Measurements from ENCODE around the gene PTPRCAP.

The PTPRCAP gene

GRCh38 chr11:67442504-67443404 is 5.3 kb upstream of the PTPRCAP start:
- Histone ChIP-seq H3F3A (ENCODE audit: insufficient read depth, low read length) (no peaks in the 10 kb centered on the region), H3K4me2 (ENCODE audit: low read depth, low read length) (no peak overlapping the region), H3K36me3 (replicated peaks; ENCODE audit: insufficient read depth, low read length) (no peaks in the 10 kb centered on the region), H3K9me2 (replicated peaks; ENCODE audit: insufficient read depth, low read length) (no peaks in the 10 kb centered on the region), H3K9me3 (replicated peaks; ENCODE audit: insufficient read depth, low read length) (no peaks in the 10 kb centered on the region), H3K4me1 (ENCODE audit: low read length) (peaks cover 4% of the 10 kb centered on the region; the same call in 1 of the 2 replicates), H3K9ac (ENCODE audit: low read length) (no peak overlapping the region), H4K20me1 (ENCODE audit: insufficient read depth, low read length) (no peaks in the 10 kb centered on the region), H3K27me3 (replicated peaks; ENCODE audit: insufficient read depth, low read length) (no peaks in the 10 kb centered on the region), H2AFZ (ENCODE audit: low read length) (no peak overlapping the region), H3K4me3 (ENCODE audit: low read length) (no peak overlapping the region), H3K27ac (ENCODE audit: low read length) (no peak overlapping the region), H3K79me2 (ENCODE audit: low read length) (no peaks in the 10 kb centered on the region)
- no peak for DNase-seq
- TF ChIP-seq EZH2phosphoT487 (IDR thresholded peaks at IDR 0.05; ENCODE audit: low read length): no peak
- no peak for TF ChIP-seq EZH2 (optimal IDR thresholded peaks at IDR 0.05; ENCODE audit: low read depth, low read length)
- TF ChIP-seq, protein P1, sequence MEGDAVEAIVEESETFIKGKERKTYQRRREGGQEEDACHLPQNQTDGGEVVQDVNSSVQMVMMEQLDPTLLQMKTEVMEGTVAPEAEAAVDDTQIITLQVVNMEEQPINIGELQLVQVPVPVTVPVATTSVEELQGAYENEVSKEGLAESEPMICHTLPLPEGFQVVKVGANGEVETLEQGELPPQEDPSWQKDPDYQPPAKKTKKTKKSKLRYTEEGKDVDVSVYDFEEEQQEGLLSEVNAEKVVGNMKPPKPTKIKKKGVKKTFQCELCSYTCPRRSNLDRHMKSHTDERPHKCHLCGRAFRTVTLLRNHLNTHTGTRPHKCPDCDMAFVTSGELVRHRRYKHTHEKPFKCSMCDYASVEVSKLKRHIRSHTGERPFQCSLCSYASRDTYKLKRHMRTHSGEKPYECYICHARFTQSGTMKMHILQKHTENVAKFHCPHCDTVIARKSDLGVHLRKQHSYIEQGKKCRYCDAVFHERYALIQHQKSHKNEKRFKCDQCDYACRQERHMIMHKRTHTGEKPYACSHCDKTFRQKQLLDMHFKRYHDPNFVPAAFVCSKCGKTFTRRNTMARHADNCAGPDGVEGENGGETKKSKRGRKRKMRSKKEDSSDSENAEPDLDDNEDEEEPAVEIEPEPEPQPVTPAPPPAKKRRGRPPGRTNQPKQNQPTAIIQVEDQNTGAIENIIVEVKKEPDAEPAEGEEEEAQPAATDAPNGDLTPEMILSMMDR (IDR thresholded peaks at IDR 0.05; ENCODE audit: low read length): no peak

DNA sequence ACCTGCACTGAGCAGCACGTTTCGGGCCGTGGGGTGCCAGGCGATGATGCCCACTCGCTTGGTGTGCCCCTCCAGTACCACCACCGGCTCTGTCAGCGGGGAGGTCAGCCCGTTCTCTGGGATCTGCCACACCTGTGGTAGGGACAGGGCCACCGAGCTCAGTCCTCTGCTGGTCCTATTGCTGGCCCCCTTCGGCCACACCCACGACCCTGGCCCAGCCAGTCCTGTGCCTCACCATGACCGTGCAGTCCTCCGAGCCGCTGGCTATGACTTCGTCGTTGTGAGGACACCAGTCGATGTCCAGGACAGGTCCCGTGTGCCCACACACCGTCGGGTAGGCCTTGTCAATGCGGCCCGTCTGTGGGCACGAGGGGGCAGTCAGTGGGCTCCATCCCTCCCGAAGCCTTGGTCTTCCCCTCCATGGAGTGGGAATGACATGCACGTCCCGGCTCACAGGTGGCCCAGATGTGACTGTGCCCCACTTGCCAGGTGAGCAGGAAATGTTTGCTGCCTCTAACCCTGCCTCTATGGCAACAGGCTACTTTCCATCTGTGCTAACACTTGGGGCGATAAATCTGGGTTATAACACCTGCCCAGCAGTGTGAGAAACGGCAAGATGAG is 4.4 kb upstream of the PTPRCAP start:
- no peaks in the 10 kb centered on the region for H3K27me3 ChIP-seq (replicated peaks; ENCODE audit: insufficient read depth, low read length)
- no peaks in the 10 kb centered on the region for H3K9me2 ChIP-seq (replicated peaks; ENCODE audit: insufficient read depth, low read length)
- no peak overlapping the region for H2AFZ ChIP-seq (ENCODE audit: low read length)
- no peak overlapping the region for H3K9ac ChIP-seq (ENCODE audit: low read length)
- H3K9me3 ChIP-seq (replicated peaks; ENCODE audit: insufficient read depth, low read length): no peaks in the 10 kb centered on the region
- no peak overlapping the region for H3K4me3 ChIP-seq (ENCODE audit: low read length)
- DNase-seq: no peak
- peaks cover 4% of the 10 kb centered on the region; the same call in 1 of the 2 replicates for H3K4me1 ChIP-seq (ENCODE audit: low read length)
- H4K20me1 ChIP-seq (ENCODE audit: insufficient read depth, low read length): no peaks in the 10 kb centered on the region
- H3K4me2 ChIP-seq (ENCODE audit: low read depth, low read length): no peak overlapping the region
- no peaks in the 10 kb centered on the region for H3F3A ChIP-seq (ENCODE audit: insufficient read depth, low read length)
- H3K36me3 ChIP-seq (replicated peaks; ENCODE audit: insufficient read depth, low read length): no peaks in the 10 kb centered on the region
- no peaks in the 10 kb centered on the region for H3K79me2 ChIP-seq (ENCODE audit: low read length)
- no peak overlapping the region for H3K27ac ChIP-seq (ENCODE audit: low read length)
- TF ChIP-seq, protein P1 (IDR thresholded peaks at IDR 0.05; ENCODE audit: low read length): no peak
- TF ChIP-seq EZH2phosphoT487 (IDR thresholded peaks at IDR 0.05; ENCODE audit: low read length) (no peak), EZH2 (optimal IDR thresholded peaks at IDR 0.05; ENCODE audit: low read depth, low read length) (no peak)

GRCh38 chr11:67441098-67441563 is 3.6 kb upstream of the PTPRCAP start:
- TF ChIP-seq, protein P1 (IDR thresholded peaks at IDR 0.05; ENCODE audit: low read length): no peak
- TF ChIP-seq EZH2 (optimal IDR thresholded peaks at IDR 0.05; ENCODE audit: low read depth, low read length) (no peak), EZH2phosphoT487 (IDR thresholded peaks at IDR 0.05; ENCODE audit: low read length) (no peak)
- H3K9me3 ChIP-seq (replicated peaks; ENCODE audit: insufficient read depth, low read length): no peaks in the 10 kb centered on the region
- H4K20me1 ChIP-seq (ENCODE audit: insufficient read depth, low read length): no peaks in the 10 kb centered on the region
- no peaks in the 10 kb centered on the region for H3F3A ChIP-seq (ENCODE audit: insufficient read depth, low read length)
- no peak for DNase-seq
- no peaks in the 10 kb centered on the region for H3K79me2 ChIP-seq (ENCODE audit: low read length)
- H3K4me3 ChIP-seq (ENCODE audit: low read length): no peak overlapping the region
- H3K9me2 ChIP-seq (replicated peaks; ENCODE audit: insufficient read depth, low read length): no peaks in the 10 kb centered on the region
- H3K4me1 ChIP-seq (ENCODE audit: low read length): peaks cover 4% of the 10 kb centered on the region; the same call in 1 of the 2 replicates
- no peaks in the 10 kb centered on the region for H3K36me3 ChIP-seq (replicated peaks; ENCODE audit: insufficient read depth, low read length)
- no peak overlapping the region for H3K9ac ChIP-seq (ENCODE audit: low read length)
- H3K4me2 ChIP-seq (ENCODE audit: low read depth, low read length): no peak overlapping the region
- H3K27me3 ChIP-seq (replicated peaks; ENCODE audit: insufficient read depth, low read length): no peaks in the 10 kb centered on the region
- H3K27ac ChIP-seq (ENCODE audit: low read length): no peak overlapping the region
- H2AFZ ChIP-seq (ENCODE audit: low read length): no peak overlapping the region

All from MM.1S (cell line).